Measurements from ENCODE around the gene PTPRZ1.

DNA sequence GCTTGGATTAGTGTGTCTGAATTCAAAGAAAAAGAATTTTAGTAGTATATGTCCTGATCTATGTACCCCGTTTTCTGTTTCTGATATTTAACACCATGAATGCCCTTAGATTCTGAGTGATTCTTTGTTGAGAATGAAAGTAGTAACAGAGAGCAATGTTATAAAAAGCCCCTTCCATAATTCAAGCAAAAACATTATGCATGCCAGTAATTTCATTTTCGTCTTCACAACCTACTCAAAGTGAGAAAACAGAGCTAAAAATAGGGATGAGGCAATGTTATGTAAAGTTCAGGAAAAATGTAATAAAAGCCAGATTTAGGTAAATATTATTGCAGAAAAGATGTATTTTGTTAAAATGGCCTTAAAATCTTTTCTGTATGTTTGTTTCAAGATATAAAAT lies 28.1 kb downstream of the PTPRZ1 start:
- TF ChIP-seq NR2F2 (IDR thresholded peaks at IDR 0.05) (no peak), FOXA1 (IDR thresholded peaks at IDR 0.05) (no peak), YY1 (IDR thresholded peaks at IDR 0.05) (no peak), EGR1 (IDR thresholded peaks at IDR 0.05; ENCODE audit: low read depth in 2 of 2) (no peak), RAD21 (IDR thresholded peaks at IDR 0.05) (no peak)
- TF ChIP-seq, protein P1, sequence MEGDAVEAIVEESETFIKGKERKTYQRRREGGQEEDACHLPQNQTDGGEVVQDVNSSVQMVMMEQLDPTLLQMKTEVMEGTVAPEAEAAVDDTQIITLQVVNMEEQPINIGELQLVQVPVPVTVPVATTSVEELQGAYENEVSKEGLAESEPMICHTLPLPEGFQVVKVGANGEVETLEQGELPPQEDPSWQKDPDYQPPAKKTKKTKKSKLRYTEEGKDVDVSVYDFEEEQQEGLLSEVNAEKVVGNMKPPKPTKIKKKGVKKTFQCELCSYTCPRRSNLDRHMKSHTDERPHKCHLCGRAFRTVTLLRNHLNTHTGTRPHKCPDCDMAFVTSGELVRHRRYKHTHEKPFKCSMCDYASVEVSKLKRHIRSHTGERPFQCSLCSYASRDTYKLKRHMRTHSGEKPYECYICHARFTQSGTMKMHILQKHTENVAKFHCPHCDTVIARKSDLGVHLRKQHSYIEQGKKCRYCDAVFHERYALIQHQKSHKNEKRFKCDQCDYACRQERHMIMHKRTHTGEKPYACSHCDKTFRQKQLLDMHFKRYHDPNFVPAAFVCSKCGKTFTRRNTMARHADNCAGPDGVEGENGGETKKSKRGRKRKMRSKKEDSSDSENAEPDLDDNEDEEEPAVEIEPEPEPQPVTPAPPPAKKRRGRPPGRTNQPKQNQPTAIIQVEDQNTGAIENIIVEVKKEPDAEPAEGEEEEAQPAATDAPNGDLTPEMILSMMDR (IDR thresholded peaks at IDR 0.05; ENCODE audit: low read depth, low read length, missing input control), result no peak
